Stimulated activated CD4-positive, alpha-beta T cell treated with anti-CD3 and anti-CD28 coated beads, TNF-alpha, amount 100 ng/mL, for 48 hours (primary cell): Measurements from ENCODE around the gene SLC25A53.
"Not testable (repeated sequence)": the region's sequence is repeated elsewhere in the genome, so short reads cannot be mapped to it uniquely, and the experiment has no call there.

Experiments
- DNase-seq, 3 donors: peaks; one replicate each; pipeline ENCODE4 v3.0.0-alpha.2; 2020; ENCODE audit warnings: low read depth in 3 of 3

Gene SLC25A53

DNA sequence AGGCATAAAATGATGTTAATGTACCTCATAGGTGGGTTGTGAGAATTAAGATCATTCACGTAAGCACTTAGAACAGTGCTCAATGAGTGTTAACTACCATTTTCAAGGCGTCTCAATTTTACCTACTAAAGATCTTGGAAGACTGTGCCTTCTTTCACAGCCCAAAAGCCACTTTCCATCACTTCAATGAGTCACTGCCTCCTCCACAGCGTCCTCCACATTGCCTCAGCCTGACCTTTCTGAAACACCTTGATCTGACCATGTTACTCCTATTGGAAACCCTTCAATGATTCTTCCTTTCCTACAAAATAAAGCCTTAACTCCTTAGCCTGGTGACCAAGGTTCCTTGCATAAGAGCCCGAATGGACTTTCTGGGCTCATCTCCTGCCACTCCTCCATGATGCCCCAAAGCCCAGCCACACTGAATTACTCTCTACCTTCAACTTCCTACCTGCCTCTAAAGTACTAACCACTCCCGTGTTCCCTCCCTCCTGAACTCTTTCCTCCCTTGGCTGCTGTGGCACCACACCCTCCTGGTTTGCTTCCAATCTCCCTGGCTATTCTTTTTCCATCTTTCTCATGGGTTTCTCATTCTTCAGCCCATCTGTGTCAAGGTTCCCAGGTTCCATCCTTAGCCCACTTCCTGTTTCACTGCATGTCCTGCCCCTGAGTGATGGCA lies 22.1 kb downstream of the SLC25A53 start:
- DNase-seq: no peak

DNA sequence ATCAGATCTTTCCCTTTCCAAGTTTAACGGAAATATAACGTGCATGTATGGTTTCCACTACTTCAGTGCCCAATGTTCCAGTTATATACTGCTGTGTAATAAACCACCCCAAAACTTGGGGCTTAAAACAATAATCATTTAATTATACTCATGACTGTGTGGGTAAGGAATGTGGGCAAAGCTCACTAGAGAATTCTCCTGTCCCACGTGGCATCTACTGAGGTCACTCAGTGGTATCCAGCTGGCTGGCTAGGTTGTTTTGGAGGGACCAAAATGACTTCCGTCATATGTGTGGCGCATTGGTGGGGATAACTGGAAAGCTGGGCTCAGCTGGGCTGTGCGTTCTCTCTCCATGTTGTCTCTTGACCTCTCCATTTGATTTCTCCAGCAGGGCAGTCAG lies 26.0 kb downstream of the SLC25A53 start:
- DNase-seq: no peak

DNA sequence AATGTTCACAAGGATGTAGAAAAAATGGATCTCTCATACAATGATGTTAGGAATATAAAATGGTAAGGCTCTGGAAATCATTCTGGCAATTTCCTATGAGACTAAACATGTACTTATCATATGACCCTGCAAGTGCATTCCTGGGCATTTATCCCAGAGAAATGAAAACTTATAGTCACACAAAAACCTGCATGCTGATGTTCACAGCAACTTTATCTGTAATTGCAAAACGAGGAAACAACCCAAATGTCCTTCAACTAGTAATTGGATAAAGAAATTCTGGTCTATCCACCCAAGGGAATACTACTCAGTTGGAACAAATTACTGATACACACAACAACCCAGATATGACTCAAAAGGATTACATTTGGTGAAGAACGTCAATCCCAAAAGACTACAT lies 30.0 kb downstream of the SLC25A53 start:
- DNase-seq: no peak

DNA sequence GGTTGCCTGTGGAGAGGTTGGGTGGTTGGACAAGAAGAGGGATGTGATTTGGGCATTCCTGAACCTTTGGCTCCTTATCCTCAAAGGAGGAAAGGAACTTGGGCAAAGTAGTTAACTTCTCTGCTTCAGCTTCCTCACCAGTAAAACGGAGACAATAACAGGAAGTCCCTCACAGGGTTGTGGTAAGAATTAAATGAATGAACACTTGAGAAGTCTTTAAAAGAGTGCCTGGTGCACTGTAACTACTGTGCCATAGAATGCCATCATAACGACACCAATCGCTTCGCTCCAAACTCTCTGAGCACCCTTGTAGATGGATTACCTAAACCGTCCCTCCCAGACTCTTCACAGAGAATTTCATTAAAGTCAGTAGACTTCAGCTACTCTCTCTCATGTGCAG lies 34.0 kb downstream of the SLC25A53 start:
- no peak for DNase-seq

DNA sequence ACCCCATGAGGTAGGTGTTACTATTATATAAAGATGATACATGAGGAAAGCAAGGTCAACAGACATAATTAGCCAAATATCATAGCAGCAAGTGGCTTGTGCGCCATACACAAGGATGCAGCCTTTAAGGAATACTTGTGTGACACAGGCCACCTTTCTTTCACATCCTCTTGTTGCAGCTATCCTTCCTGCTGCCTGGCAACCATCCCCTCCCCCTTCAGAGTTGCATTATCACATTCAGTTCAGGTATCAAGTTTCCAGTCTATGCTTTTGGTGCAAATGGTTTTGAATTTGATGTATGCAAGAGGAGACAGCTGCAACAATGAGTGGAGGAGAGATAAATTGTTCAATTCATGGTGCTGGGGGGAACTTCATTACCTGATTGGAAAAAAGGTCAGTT lies 38.0 kb downstream of the SLC25A53 start:
- DNase-seq: no peak

DNA sequence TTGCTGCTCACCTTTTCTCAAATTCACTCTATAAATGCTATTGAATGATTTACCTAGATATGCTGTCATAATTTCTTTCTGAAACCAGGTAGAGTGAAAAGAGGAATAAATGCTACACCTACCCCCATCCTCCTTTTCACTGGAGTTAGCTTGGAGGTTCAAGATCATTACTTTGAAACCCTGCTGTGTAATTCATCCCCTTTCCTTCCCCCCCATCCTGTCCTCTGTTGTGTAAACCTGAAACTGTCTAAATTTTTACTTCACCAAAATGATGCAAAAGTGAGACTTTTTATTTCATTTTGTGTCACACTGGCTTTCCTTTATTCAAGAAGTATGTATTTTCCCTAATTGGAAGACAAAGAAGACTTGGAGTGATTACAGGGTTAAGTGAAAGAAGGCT lies 39.0 kb downstream of the SLC25A53 start:
- DNase-seq: no peak

DNA sequence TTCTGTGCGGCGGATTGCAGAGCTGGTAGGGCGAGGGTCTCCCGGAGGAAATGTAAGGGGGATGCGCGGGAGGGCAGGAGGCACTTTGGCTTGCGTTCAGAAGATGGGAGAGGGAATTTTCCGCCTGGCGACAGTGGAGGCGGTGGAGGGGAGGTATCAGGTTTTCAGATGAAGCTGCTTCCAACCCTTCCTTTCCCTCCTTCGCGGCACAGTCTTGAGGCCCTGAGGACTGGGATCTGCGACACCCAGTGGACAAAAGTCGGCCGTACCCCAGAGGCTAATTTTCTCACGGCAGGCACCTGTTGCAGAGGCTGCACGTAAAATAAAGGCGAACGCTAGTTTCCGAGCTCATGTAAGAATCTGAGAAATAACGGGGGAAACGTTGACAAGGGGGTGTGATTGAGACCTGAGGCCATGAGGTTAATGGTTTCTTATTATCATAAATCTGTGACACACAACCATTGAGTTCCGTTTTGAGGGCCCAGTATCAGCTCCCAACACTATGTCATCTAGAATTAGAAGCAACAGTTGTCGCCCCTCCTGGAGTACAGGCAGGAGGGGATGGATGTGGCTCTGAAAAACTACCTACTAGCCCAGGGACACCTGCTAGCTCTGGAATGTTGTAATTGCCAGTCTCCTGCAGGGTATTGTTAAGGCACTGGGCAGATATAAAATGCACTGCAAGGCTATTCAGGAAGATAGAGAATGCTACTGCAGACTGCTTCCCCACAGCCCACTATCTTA lies 43.4 kb downstream of the SLC25A53 start:
- peak in 2 of 3 donors; percentile 38 for DNase-seq

DNA sequence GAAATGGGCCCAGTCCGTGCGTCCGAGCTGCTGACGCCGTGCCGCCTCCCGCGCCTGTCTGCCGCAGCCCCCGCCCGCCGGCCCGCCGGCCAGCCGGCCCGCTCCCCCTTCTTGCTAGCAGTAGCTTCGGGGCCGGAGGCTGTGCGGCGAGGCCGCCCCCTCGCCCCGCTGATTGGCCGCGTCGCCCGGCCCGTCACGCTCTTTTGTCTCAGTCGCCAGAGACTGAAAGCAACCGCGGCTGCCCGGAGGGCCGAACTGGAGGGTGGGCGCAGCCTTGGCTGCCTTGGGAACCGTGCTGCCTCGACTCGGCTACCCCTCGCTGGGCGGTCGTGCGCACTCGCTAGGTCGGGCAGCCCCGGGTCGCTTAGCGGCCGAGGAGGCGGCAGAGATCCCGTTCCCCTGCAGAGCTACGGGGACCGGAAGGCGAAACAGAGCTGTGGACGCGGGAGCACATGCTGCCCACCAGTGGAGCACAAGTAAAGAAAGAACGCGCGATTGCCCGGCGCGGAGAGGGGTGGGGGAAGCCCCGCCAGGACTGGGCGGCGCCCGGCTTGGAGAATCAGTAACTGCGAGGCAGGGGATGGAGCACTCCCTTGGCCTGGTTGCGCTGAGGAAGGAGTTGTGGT lies 44.4 kb downstream of the SLC25A53 start, which contains the start of gene ZCCHC18:
TSS of gene ZCCHC18 (plus strand) at position 198 of the 626 bp plus-strand sequence. CDS start 1,589 bp downstream, outside the sequence.
- DNase-seq: no peak

DNA sequence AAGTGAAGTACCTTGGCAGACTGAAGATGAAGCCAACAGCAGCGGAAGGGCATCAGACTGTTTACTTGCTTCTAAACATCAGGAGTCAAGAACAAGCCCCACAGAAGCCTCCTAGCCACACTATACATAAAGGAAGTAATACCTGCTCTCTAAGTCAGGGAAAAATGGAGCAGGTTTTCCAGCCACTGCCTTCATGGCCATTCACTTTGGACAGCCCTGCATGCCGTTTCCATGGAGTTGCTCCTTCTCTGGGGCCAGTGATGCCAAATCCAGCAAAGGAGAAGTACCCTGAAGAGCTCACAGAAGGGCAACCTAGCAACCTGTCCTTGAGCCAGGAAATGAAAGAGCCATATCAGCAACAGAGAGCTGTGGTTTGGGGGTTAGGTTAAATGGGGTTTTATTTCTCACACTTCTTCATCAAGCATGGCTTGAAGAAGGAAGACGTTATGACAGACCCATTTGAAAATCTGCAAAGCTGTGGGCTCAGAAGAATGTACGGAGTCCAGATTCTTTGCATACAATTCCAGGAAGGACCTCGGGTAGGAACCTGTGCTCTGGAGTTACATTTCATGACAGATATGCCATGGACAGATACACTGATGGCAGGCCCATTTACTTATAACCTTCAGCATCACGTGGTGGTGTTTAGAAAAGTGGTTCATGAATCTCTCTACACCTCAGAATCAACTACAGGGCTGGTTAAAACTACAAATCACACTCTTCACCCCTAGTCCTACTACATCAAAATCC lies 46.1 kb downstream of the SLC25A53 start:
- not testable (repeated sequence) for DNase-seq

DNA sequence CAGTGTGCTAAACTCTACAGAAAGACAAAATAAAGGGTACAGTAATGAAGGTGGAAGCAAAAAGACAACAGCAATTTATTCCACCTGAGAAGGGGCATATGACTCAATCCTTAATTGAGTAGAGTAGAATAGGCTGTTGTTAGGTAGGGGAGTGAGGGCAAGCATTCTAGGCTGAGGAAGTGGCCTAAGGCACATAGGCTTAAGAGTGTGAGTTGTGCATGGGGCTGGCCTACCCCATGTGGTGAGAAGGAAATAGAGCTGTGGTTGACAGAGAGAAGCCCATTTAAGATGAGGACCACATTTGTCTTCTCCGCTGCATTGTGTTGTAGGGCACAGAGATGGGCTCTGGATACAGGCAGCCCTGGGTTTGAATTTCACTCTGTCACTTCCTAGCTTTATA lies 47.9 kb downstream of the SLC25A53 start:
- no peak for DNase-seq

DNA sequence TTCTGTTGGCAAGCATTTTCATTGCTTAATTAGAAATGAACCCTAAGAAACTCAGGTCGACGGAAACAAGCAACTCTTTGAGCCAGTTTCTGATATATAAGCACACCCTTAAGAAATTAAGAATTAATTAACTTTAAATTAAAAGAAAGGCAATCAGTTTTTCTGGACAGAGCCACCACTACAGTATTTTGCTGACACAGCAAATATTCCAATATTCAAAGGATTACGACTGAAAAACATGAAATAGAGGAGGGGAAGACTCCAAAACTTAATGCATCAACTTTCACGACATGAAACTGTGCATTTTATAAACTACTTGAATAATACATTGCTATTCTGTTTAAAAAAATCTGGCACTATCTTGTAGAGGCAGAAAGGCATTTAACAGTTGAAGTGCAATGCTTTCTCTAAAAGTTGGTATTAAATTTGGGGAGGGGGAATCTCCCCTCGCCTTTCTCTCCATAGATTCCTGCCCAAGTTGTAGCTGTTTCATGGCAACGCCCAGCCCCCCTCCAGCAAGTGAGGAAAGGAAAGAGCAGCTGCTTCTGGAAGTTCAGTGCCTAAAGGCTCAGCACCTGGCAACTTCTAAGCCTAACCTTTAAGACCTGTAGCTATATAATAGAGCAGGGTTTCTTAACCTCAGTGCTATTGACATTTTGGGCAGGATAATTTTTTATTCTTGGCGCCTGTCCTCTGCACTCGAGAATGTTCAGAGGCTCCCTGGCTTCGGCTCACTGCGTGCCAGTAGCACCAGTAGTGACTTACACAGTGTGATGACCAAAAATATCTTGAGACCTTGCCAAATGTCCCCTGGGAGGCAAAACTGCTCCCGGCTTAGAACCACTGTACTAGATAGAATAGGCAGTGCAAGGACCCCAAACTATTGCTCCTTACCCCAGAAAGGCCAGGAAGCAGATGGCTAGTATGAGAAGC lies 51.2 kb downstream of the SLC25A53 start:
- no peak for DNase-seq

DNA sequence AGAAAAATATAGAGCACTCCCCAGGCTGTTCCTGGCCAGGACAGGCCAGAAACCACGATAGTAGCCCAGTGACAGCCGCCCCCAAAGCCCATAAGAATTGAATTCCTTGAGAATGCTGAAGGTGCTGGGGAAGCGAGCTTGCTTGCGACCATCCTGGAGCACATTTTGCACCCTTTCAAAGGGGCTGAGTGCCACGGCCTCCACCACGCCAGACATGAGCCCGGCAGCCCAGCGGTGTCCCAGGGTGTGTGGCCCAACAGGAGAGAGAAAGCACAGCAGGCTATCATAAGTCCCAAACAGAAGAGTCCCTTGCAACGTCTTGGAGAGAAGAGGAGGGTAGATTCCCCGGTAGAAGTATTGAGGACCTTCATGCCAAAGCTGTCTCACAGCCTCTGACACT lies 52.1 kb downstream of the SLC25A53 start:
- no peak for DNase-seq

DNA sequence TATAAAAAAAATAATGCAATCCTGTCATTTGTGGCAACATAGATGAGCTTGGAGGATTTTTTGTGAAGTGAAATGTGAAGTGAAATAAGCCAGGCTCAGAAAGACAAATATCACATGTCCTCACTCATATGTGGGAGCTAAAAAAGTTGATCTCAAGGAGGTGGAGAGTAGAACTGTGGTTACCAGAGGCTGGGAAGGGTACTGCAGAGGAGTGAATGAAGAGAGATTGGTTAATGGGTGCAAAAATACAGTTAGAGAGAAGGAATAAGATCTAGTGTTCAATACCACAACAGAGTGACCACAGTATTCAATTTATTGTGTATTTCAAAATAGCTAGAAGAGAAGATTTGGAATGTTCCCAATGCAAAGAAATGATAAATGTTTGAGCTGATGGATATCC lies 57.9 kb downstream of the SLC25A53 start:
- DNase-seq: no peak

DNA sequence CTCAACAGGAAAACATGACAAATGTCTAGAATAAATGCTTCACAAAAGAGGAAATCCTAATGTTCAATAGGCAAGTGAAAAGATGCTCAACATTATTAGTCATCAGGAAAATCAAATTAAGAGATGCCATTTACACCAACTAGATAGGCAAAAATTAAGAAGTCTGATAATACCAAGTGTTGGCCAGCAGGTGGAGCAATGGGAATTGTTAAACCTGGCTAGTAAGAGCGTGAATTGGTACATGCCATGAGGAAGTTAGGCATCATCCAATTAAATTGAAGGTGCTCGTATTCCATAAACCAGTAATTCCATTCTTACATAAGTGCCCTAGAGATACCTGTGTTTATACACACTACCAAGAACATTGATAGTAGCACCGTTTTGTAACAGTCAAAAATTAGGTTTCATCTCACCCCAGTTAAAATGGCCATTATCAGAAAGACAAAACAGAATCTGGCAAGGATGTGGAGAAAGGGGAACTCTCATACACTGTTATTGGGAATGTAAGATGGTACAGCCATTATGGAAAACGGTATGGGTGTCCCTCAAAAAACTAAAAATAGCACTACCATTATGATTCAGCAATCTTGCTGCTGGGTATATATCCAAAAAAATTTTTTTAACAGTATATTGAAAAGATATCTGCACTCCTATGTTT lies 58.5 kb downstream of the SLC25A53 start:
- DNase-seq: peak in 1 of 3 donors; percentile 27

DNA sequence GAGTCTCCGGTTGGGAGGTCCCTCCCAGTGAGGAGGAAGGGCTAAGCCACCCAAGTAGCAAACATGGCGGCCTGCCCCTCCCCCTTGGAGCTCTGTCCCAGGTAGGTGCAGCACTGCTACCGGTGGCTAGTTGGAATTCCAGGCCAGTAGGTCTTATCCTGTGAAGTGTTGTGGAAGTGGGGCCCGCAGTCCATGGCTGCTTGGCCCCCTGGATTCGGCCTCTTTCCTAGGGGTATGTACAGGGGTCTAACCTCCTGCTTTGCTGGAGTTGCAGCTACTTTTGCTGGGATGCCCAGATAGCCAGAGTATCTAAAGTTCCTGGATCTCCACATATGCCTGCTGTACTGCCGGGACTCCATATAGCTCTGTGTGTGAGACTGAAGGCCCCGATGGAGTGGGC lies 70.9 kb downstream of the SLC25A53 start:
- DNase-seq: no peak

DNA sequence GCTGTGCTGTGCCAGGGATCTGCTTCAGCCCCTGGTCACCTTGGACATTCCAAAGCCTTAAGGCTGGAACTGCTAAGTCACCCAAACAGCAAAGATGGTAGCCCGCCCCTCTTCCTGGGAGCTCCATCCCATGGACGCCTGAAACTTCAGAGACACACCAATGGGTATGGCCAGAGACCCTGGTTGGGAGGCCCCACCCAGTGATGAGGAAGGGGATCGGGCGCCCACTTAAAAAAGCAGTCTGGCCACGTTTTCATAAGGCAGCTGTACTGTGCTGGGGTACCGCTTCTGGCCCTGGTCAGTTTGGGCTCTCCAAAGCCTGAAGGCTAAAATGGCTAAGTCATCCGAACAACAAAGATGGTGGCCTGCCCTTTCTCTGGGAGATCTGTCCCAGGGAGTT lies 71.3 kb downstream of the SLC25A53 start:
- DNase-seq: no peak

DNA sequence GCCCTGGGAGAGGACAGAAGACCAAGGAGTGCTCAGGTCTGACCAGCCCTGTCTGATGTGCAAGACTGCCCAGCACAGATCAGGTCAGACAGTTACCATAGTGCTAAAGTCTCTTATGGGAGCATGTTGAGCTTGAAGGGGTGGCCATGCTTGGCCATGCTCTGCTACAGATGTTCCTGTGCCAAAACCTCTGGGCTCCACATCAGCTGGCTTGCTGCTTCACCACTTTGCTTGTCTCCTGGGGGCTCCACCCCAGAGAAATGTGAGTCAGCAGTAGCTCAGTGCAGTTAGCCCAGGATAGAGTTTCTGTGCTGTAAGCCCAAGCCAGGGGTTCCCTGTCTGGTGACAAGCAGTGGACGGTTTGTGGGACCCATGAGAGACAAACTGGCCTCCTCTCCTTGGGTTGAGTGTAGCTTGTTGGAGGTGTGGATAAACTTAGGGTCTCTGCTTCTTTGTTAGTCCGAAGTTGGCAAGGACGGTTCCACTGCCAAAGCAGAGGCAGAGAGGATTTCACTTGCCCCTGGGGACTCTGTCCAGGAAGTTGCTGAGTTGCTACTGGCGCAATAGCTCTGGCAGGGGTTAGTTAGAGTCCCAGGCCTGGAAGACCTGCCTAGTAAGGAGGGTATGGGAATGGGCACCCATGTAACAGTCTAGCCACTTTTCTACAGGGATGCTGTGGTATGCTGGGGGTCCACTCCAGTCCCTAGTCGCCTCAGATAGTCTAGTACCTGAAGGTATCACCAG lies 72.1 kb downstream of the SLC25A53 start:
- no peak for DNase-seq

DNA sequence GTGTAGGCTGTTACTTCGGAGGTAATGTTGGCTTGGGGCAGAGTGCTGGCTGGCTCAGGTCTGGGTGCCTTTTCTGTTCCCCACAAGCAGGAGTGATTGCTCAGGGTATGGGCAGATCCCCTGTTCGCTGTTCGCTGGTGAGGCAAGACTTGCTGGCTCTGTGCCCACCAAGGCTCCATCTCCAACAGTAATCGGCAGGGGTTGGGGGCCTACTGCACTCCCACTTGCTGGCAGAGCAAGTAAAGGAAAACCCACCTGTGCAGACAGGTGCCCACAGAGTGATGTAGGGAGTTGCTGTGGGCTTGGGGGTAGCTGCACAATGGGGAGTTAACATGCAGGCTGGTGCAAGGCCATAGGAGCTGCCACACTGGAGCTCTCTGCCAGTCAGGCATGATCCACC lies 72.7 kb downstream of the SLC25A53 start:
- DNase-seq: no peak

DNA sequence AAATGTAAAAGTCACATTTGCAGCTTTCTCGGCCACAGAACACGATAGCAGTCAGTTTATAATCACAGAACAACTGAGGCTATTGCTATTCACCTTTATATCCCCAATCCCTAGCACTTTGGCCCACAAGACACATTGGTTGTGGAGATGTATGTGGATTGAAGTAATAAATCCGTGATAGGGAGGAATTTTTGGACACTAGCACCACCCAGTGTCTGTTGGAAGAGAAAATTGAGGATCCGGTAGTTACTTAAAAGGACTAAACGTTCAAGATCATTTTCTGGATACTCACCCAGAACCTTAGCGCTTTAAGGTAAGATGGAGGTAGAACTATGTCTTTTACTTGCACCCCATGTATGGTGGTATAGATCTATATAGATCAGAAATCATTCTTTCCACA lies 79.0 kb downstream of the SLC25A53 start:
- not testable (repeated sequence) for DNase-seq
